ENCODE data around the gene SLC44A3. TPM values are rescaled to one million over a fixed set of nuclear protein-coding genes. Genes with fewer than 3 reads are reported as not detected.

SLC44A3 gene
- total and polyA plus RNA-seq, 2 of the 8 experiments (the other 6 are each of a cell fraction or from before 2014, with no cell fraction given), result 4.2 to 5.0 TPM

GRCh38 chr1:94866164-94866807, 46.1 kb downstream of the SLC44A3 start:
- Histone ChIP-seq H3K4me3 (ENCODE audit: extremely low read depth in 1 of 4, insufficient read depth in 2 of 4, low read depth in 3 of 4, low read length in 4 of 4) (no peak overlapping the region), H3K9me3 (ENCODE audit: insufficient read depth in 2 of 2, low read depth in 1 of 2, low read length in 1 of 2) (no peaks in the 10 kb centered on the region), H3K9ac (replicated peaks in 1 of 4; ENCODE audit: extremely low read depth in 1 of 4, low read depth in 3 of 4, low read length in 3 of 4) (0 out of 7 replicates have a peak overlapping the region, but pooled peaks of 1 of the 4 experiments have one; percentile 18), H3K27ac (ENCODE audit: low read depth, low read length) (0 out of 2 replicates have a peak overlapping the region, but pooled peaks have one; percentile 21), H3K36me3 (ENCODE audit: control insufficient read depth in 2 of 4, insufficient read depth in 4 of 4, low read length in 3 of 4) (no peaks in the 10 kb centered on the region), H2BK120ac (replicated peaks; ENCODE audit: low read depth, low read length) (no peak overlapping the region), H4K91ac (replicated peaks; ENCODE audit: insufficient read length, low read length) (no peak overlapping the region), H4K5ac (ENCODE audit: insufficient read length, low read depth, low read length) (no peak overlapping the region), H4K20me1 (replicated peaks in 1 of 2; ENCODE audit: control insufficient read depth in 1 of 2, insufficient read depth in 2 of 2, low read length in 2 of 2) (no peaks in the 10 kb centered on the region), H3K79me2 (ENCODE audit: control insufficient read depth in 1 of 2, insufficient read depth in 2 of 2, low read length in 2 of 2) (no peaks in the 10 kb centered on the region), H2AFZ (ENCODE audit: low read length) (no peak overlapping the region), H2BK15ac (ENCODE audit: low read length) (no peak overlapping the region), H2BK20ac (ENCODE audit: low read length) (0 out of 2 replicates have a peak overlapping the region, but pooled peaks have one; percentile 3), H3K27me3 (replicated peaks in 1 of 4; ENCODE audit: control insufficient read depth in 3 of 4, extremely low read depth in 1 of 4, insufficient read depth in 3 of 4, low read length in 3 of 4) (no peaks in the 10 kb centered on the region), H3K4ac (replicated peaks; ENCODE audit: insufficient read length, low read depth, low read length) (no peak overlapping the region), H4K8ac (ENCODE audit: extremely low read depth, insufficient read depth, low read length) (no peak overlapping the region), H3K18ac (ENCODE audit: extremely low read depth, low read length) (peak overlapping the region; percentile 21; the same call in 1 of the 2 replicates), H2BK5ac (ENCODE audit: low read depth, low read length) (no peak overlapping the region), H3K56ac (replicated peaks; ENCODE audit: insufficient read length, low read depth, low read length) (no peak overlapping the region), H3K4me2 (ENCODE audit: insufficient read depth in 1 of 2, low read depth in 2 of 2, low read length in 2 of 2) (no peak overlapping the region; a peak in 1 of 4 replicates), H3K23ac (ENCODE audit: insufficient read length) (no peak overlapping the region), H3K4me1 (replicated peaks in 1 of 4; ENCODE audit: control insufficient read depth in 3 of 4, insufficient read depth in 4 of 4, low read length in 3 of 4) (peaks cover 2 to 40% (median 32%) of the 10 kb centered on the region in 4 experiments), H2AK5ac (ENCODE audit: low read depth, low read length) (no peak overlapping the region), H3K14ac (ENCODE audit: insufficient read length) (no peak overlapping the region), H2BK12ac (ENCODE audit: low read depth, low read length) (no peak overlapping the region), H3K23me2 (ENCODE audit: low read depth, low read length) (no peaks in the 10 kb centered on the region), H3K79me1 (ENCODE audit: low read depth, low read length) (no peaks in the 10 kb centered on the region)
- CTCF ChIA-PET (ENCODE audit: partially characterized antibody), result interaction anchor here (5.5 kb wide), 1 partner anchor 11 kb away, joined by 45 read pairs; no protein-coding TSS in a partner anchor
- no peak for DNase-seq (ENCODE audit: low read depth in 1 of 2, low spot score in 2 of 2)
- TF ChIP-seq SRF (IDR thresholded peaks at IDR 0.05; ENCODE audit: low read depth, low read length) (peak; percentile 72), POLR2A (IDR thresholded peaks at IDR 0.05; ENCODE audit: control extremely low read depth in 1 of 2, low read depth in 2 of 2, low read length in 2 of 2) (no peak)
- FAIRE-seq, result no peak
- POLR2A ChIA-PET (ENCODE audit: partially characterized antibody), result no interaction called here
- 85% methylated on average over 4 of the region's 4 CpGs; no CpG with 5 or more reads in 1 of the 2 experiments for WGBS, 2 experiments (ENCODE audit: extremely low coverage in 1 of 2, insufficient coverage in 1 of 2, insufficient read length in 1 of 2, insufficient replicate concordance in 2 of 2, low coverage in 1 of 2, low lambda C conversion rate in 2 of 2, missing lambda C conversion rate in 1 of 2)

All from H1 (cell line).